ENCODE results near the gene LAMA3.

The LAMA3 gene

GRCh38 chr18:23779696-23780303 is 90.5 kb downstream of the LAMA3 start:
- no peak for DNase-seq (ENCODE audit: low spot score)
- no peak overlapping the region for H2BK120ac ChIP-seq (ENCODE audit: low read depth, low read length)
- no peak overlapping the region for H4K91ac ChIP-seq (ENCODE audit: low read depth, low read length, poor library complexity)
- H2BK15ac ChIP-seq (ENCODE audit: low read length): no peak overlapping the region
- no peak overlapping the region for H3K14ac ChIP-seq (ENCODE audit: low read length)
- H3K9me3 ChIP-seq (replicated peaks in 1 of 2; ENCODE audit: control insufficient read depth in 2 of 2, insufficient read depth in 1 of 2, low read depth in 1 of 2, low read length in 2 of 2): no peaks in the 10 kb centered on the region
- no peak overlapping the region for H3K9ac ChIP-seq (ENCODE audit: low read depth, low read length, poor library complexity)
- H3K27ac ChIP-seq (replicated peaks; ENCODE audit: low read length): no peak overlapping the region
- H3K79me1 ChIP-seq (ENCODE audit: low read depth, low read length): no peaks in the 10 kb centered on the region
- no peak overlapping the region for H4K8ac ChIP-seq (ENCODE audit: low read depth, low read length)
- no peak overlapping the region for H3K4ac ChIP-seq (ENCODE audit: low read length)
- H3K4me3 ChIP-seq (ENCODE audit: low read length in 2 of 2): peak overlapping the region in 1 of 2 donors; percentile 10
- H2AFZ ChIP-seq (ENCODE audit: low read length): no peak overlapping the region
- H2BK12ac ChIP-seq (ENCODE audit: low read length): no peak overlapping the region
- H3K4me1 ChIP-seq (ENCODE audit: control insufficient read depth in 2 of 2, insufficient read depth in 1 of 2, low read depth in 1 of 2, low read length in 2 of 2): peaks cover 0 to 7% of the 10 kb centered on the region in 2 donors
- no peaks in the 10 kb centered on the region for H3K36me3 ChIP-seq (replicated peaks in 1 of 2; ENCODE audit: control insufficient read depth in 2 of 2, insufficient read depth in 2 of 2, low read length in 2 of 2)
- peaks cover 0 to 2% (median 0%) of the 10 kb centered on the region in 3 experiments for H3K27me3 ChIP-seq (ENCODE audit: control insufficient read depth in 3 of 3, insufficient read depth in 3 of 3, low read depth in 1 of 3, low read length in 3 of 3)
- no peak overlapping the region for H3K4me2 ChIP-seq (ENCODE audit: insufficient read depth, low read length, poor library complexity, severe bottlenecking)
- H2AK5ac ChIP-seq (ENCODE audit: low read depth, low read length): no peak overlapping the region
- H2BK5ac ChIP-seq (ENCODE audit: low read length): no peak overlapping the region
- no peak overlapping the region for H3K23ac ChIP-seq (ENCODE audit: low read depth, low read length, poor library complexity)
- WGBS, 2 donors (ENCODE audit: extremely low coverage in 2 of 2, insufficient read length in 2 of 2, insufficient replicate concordance in 1 of 2): no CpG with 5 or more reads among the region's 5 CpGs
- H3K18ac ChIP-seq (ENCODE audit: low read length): no peak overlapping the region

- H3K9ac ChIP-seq (ENCODE audit: low read depth, low read length, poor library complexity): no peak overlapping the region
- no peak overlapping the region for H2AFZ ChIP-seq (ENCODE audit: low read length)
- H3K23ac ChIP-seq (ENCODE audit: low read depth, low read length, poor library complexity): no peak overlapping the region
- H2BK120ac ChIP-seq (ENCODE audit: low read depth, low read length): no peak overlapping the region
- H3K4me3 ChIP-seq (ENCODE audit: low read length in 2 of 2): no peak overlapping the region
- no peak overlapping the region for H3K18ac ChIP-seq (ENCODE audit: low read length)
- no peaks in the 10 kb centered on the region for H3K36me3 ChIP-seq (replicated peaks in 1 of 2; ENCODE audit: control insufficient read depth in 2 of 2, insufficient read depth in 2 of 2, low read length in 2 of 2)
- no peak overlapping the region for H2BK15ac ChIP-seq (ENCODE audit: low read length)
- DNase-seq (ENCODE audit: low spot score): no peak
- no peaks in the 10 kb centered on the region for H3K27me3 ChIP-seq (ENCODE audit: control insufficient read depth in 3 of 3, insufficient read depth in 3 of 3, low read depth in 1 of 3, low read length in 3 of 3)
- no peak overlapping the region for H2BK5ac ChIP-seq (ENCODE audit: low read length)
- no peak overlapping the region for H3K4me2 ChIP-seq (ENCODE audit: insufficient read depth, low read length, poor library complexity, severe bottlenecking)
- H3K14ac ChIP-seq (ENCODE audit: low read length): no peak overlapping the region
- no peak overlapping the region for H4K8ac ChIP-seq (ENCODE audit: low read depth, low read length)
- peaks cover 0 to 2% of the 10 kb centered on the region in 2 donors for H3K4me1 ChIP-seq (ENCODE audit: control insufficient read depth in 2 of 2, insufficient read depth in 1 of 2, low read depth in 1 of 2, low read length in 2 of 2)
- H3K4ac ChIP-seq (ENCODE audit: low read length): no peak overlapping the region
- no peak overlapping the region for H3K27ac ChIP-seq (replicated peaks; ENCODE audit: low read length)
- H3K79me1 ChIP-seq (ENCODE audit: low read depth, low read length): no peaks in the 10 kb centered on the region
- no peak overlapping the region for H4K91ac ChIP-seq (ENCODE audit: low read depth, low read length, poor library complexity)
- no peak overlapping the region for H2BK12ac ChIP-seq (ENCODE audit: low read length)
- no peak overlapping the region for H2AK5ac ChIP-seq (ENCODE audit: low read depth, low read length)
- no CpG with 5 or more reads among the region's 1 CpG for WGBS, 2 donors (ENCODE audit: extremely low coverage in 2 of 2, insufficient read length in 2 of 2, insufficient replicate concordance in 1 of 2)
- H3K9me3 ChIP-seq (replicated peaks in 1 of 2; ENCODE audit: control insufficient read depth in 2 of 2, insufficient read depth in 1 of 2, low read depth in 1 of 2, low read length in 2 of 2): no peaks in the 10 kb centered on the region
These were observed 95.6 kb downstream of the LAMA3 start for GRCh38 chr18:23784832-23785245.

- H2BK5ac ChIP-seq (ENCODE audit: low read length): no peak overlapping the region
- no peak overlapping the region for H2BK120ac ChIP-seq (ENCODE audit: low read depth, low read length)
- no peak overlapping the region for H3K4me2 ChIP-seq (ENCODE audit: insufficient read depth, low read length, poor library complexity, severe bottlenecking)
- H3K23ac ChIP-seq (ENCODE audit: low read depth, low read length, poor library complexity): no peak overlapping the region
- H3K27ac ChIP-seq (replicated peaks; ENCODE audit: low read length): no peak overlapping the region
- H2BK15ac ChIP-seq (ENCODE audit: low read length): no peak overlapping the region
- H3K4ac ChIP-seq (ENCODE audit: low read length): no peak overlapping the region
- WGBS, 2 donors (ENCODE audit: extremely low coverage in 2 of 2, insufficient read length in 2 of 2, insufficient replicate concordance in 1 of 2): no CpG with 5 or more reads among the region's 1 CpG
- H3K27me3 ChIP-seq (ENCODE audit: control insufficient read depth in 3 of 3, insufficient read depth in 3 of 3, low read depth in 1 of 3, low read length in 3 of 3): no peaks in the 10 kb centered on the region
- no peak overlapping the region for H3K18ac ChIP-seq (ENCODE audit: low read length)
- DNase-seq (ENCODE audit: low spot score): no peak
- H2AK5ac ChIP-seq (ENCODE audit: low read depth, low read length): no peak overlapping the region
- no peaks in the 10 kb centered on the region for H3K36me3 ChIP-seq (replicated peaks in 1 of 2; ENCODE audit: control insufficient read depth in 2 of 2, insufficient read depth in 2 of 2, low read length in 2 of 2)
- H2AFZ ChIP-seq (ENCODE audit: low read length): no peak overlapping the region
- no peak overlapping the region for H4K91ac ChIP-seq (ENCODE audit: low read depth, low read length, poor library complexity)
- no peak overlapping the region for H4K8ac ChIP-seq (ENCODE audit: low read depth, low read length)
- no peak overlapping the region for H3K4me3 ChIP-seq (ENCODE audit: low read length in 2 of 2)
- H3K4me1 ChIP-seq (ENCODE audit: control insufficient read depth in 2 of 2, insufficient read depth in 1 of 2, low read depth in 1 of 2, low read length in 2 of 2): no peaks in the 10 kb centered on the region
- H3K9me3 ChIP-seq (replicated peaks in 1 of 2; ENCODE audit: control insufficient read depth in 2 of 2, insufficient read depth in 1 of 2, low read depth in 1 of 2, low read length in 2 of 2): no peaks in the 10 kb centered on the region
- no peak overlapping the region for H2BK12ac ChIP-seq (ENCODE audit: low read length)
- no peaks in the 10 kb centered on the region for H3K79me1 ChIP-seq (ENCODE audit: low read depth, low read length)
- H3K14ac ChIP-seq (ENCODE audit: low read length): no peak overlapping the region
- H3K9ac ChIP-seq (ENCODE audit: low read depth, low read length, poor library complexity): no peak overlapping the region
These were observed 103.8 kb downstream of the LAMA3 start for GRCh38 chr18:23793051-23793450.

GRCh38 chr18:23793985-23794867 is 105.0 kb downstream of the LAMA3 start:
- no peak overlapping the region for H3K4me3 ChIP-seq (ENCODE audit: low read length in 2 of 2)
- WGBS, 2 donors (ENCODE audit: extremely low coverage in 2 of 2, insufficient read length in 2 of 2, insufficient replicate concordance in 1 of 2): no CpG with 5 or more reads among the region's 6 CpGs
- H2BK15ac ChIP-seq (ENCODE audit: low read length): no peak overlapping the region
- peak overlapping the region; percentile 7 for H3K27ac ChIP-seq (replicated peaks; ENCODE audit: low read length)
- no peaks in the 10 kb centered on the region for H3K9me3 ChIP-seq (replicated peaks in 1 of 2; ENCODE audit: control insufficient read depth in 2 of 2, insufficient read depth in 1 of 2, low read depth in 1 of 2, low read length in 2 of 2)
- H3K4me2 ChIP-seq (ENCODE audit: insufficient read depth, low read length, poor library complexity, severe bottlenecking): no peak overlapping the region
- no peaks in the 10 kb centered on the region for H3K36me3 ChIP-seq (replicated peaks in 1 of 2; ENCODE audit: control insufficient read depth in 2 of 2, insufficient read depth in 2 of 2, low read length in 2 of 2)
- H3K4me1 ChIP-seq (ENCODE audit: control insufficient read depth in 2 of 2, insufficient read depth in 1 of 2, low read depth in 1 of 2, low read length in 2 of 2): no peaks in the 10 kb centered on the region
- no peak overlapping the region for H3K23ac ChIP-seq (ENCODE audit: low read depth, low read length, poor library complexity)
- no peak overlapping the region for H3K4ac ChIP-seq (ENCODE audit: low read length)
- H2AFZ ChIP-seq (ENCODE audit: low read length): no peak overlapping the region
- no peak overlapping the region for H4K91ac ChIP-seq (ENCODE audit: low read depth, low read length, poor library complexity)
- no peak overlapping the region for H2BK5ac ChIP-seq (ENCODE audit: low read length)
- no peak for DNase-seq (ENCODE audit: low spot score)
- no peak overlapping the region for H3K9ac ChIP-seq (ENCODE audit: low read depth, low read length, poor library complexity)
- H3K14ac ChIP-seq (ENCODE audit: low read length): no peak overlapping the region
- H4K8ac ChIP-seq (ENCODE audit: low read depth, low read length): no peak overlapping the region
- no peak overlapping the region for H2BK120ac ChIP-seq (ENCODE audit: low read depth, low read length)
- H3K27me3 ChIP-seq (ENCODE audit: control insufficient read depth in 3 of 3, insufficient read depth in 3 of 3, low read depth in 1 of 3, low read length in 3 of 3): no peaks in the 10 kb centered on the region
- no peak overlapping the region for H2BK12ac ChIP-seq (ENCODE audit: low read length)
- H2AK5ac ChIP-seq (ENCODE audit: low read depth, low read length): no peak overlapping the region
- no peak overlapping the region for H3K18ac ChIP-seq (ENCODE audit: low read length)
- H3K79me1 ChIP-seq (ENCODE audit: low read depth, low read length): no peaks in the 10 kb centered on the region

All from neuronal stem cell (in vitro differentiated cells).